GM23248 (cell line): ENCODE data around the gene DYNC1LI1. TPM values are rescaled to one million over a fixed set of nuclear protein-coding genes. Genes with fewer than 3 reads are reported as not detected.

Experiments
- DNase-seq: peaks from one replicate; pipeline ENCODE4 v3.0.0-alpha.2; 2015
- H2AFZ ChIP-seq: fragments of 200-600 bp; sonication (generic); 2 replicates; pipeline ENCODE4 v1.6.1; 2016; ENCODE audit warnings: antibody characterized with exemption
- H3F3A ChIP-seq: fragments of 200-600 bp; sonication (generic); 2 replicates; pipeline ENCODE4 v1.6.1; 2016; ENCODE audit warnings: mild to moderate bottlenecking, antibody characterized with exemption, mixed run types; ENCODE audit not compliant: insufficient read depth
- H3K27ac ChIP-seq: fragments of 200-600 bp; sonication (generic); 2 replicates; pipeline ENCODE4 v1.5.1; 2016; ENCODE audit warnings: mild to moderate bottlenecking
- H3K27me3 ChIP-seq: fragments of 200-600 bp; sonication (generic); replicated peaks from 2 replicates; pipeline ENCODE4 v1.6.1; 2016; ENCODE audit warnings: mild to moderate bottlenecking; ENCODE audit not compliant: insufficient read depth
- H3K36me3 ChIP-seq: fragments of 200-600 bp; sonication (generic); 2 replicates; pipeline ENCODE4 v1.6.1; 2016; ENCODE audit warnings: low read depth, mild to moderate bottlenecking
- H3K4me1 ChIP-seq: fragments of 200-600 bp; sonication (generic); 2 replicates; pipeline ENCODE4 v1.6.1; 2016; ENCODE audit warnings: mild to moderate bottlenecking; ENCODE audit not compliant: insufficient read depth
- H3K4me2 ChIP-seq: fragments of 200-600 bp; sonication (generic); one replicate; pipeline ENCODE4 v1.6.1; 2016; ENCODE audit warnings: mild to moderate bottlenecking; ENCODE audit not compliant: unreplicated experiment
- H3K4me3 ChIP-seq: fragments of 200-600 bp; sonication (generic); 2 replicates; pipeline ENCODE4 v1.5.1; 2016; ENCODE audit warnings: mild to moderate bottlenecking
- H3K79me2 ChIP-seq: fragments of 200-600 bp; sonication (generic); 2 replicates; pipeline ENCODE4 v1.6.1; 2016; ENCODE audit warnings: mild to moderate bottlenecking; ENCODE audit not compliant: insufficient read depth
- H3K9ac ChIP-seq: fragments of 200-600 bp; sonication (generic); 2 replicates; pipeline ENCODE4 v1.6.1; 2016; ENCODE audit warnings: mild to moderate bottlenecking
- H3K9me2 ChIP-seq: fragments of 200-600 bp; sonication (generic); 2 replicates; pipeline ENCODE4 v1.6.1; 2016; ENCODE audit warnings: mixed run types, mild to moderate bottlenecking, moderate library complexity; ENCODE audit not compliant: insufficient read depth
- H3K9me3 ChIP-seq: fragments of 200-600 bp; sonication (generic); one replicate; pipeline ENCODE4 v1.6.1; 2017; ENCODE audit warnings: low read depth
- H4K20me1 ChIP-seq: fragments of 200-600 bp; sonication (generic); 2 replicates; pipeline ENCODE4 v1.6.0; 2016; ENCODE audit not compliant: insufficient read depth
- EZH2 ChIP-seq: fragments of 200-600 bp; sonication (generic); IDR thresholded peaks from 2 replicates; pipeline ENCODE4 v1.6.1; 2018; ENCODE audit warnings: antibody characterized with exemption, mild to moderate bottlenecking; ENCODE audit not compliant: insufficient read depth, poor library complexity, severe bottlenecking
- EZH2phosphoT487 ChIP-seq: fragments of 200-600 bp; sonication (generic); IDR thresholded peaks from 2 replicates; pipeline ENCODE4 v1.6.1; 2018; ENCODE audit warnings: antibody characterized with exemption, moderate library complexity, mild to moderate bottlenecking, low read depth; ENCODE audit not compliant: insufficient read depth
- WGBS, 2 experiments: methylation state at CpG; one replicate each; pipeline ENCODE4 v1.1.6; 2015 to 2017; ENCODE audit warnings: low lambda C conversion rate in 2 of 2, low coverage in 1 of 2; ENCODE audit errors: missing lambda C conversion rate in 2 of 2; 5-methylcytosine and 5-hydroxymethylcytosine counted together
- in situ Hi-C: fragments of 300-500 bp; cut with MboI; formaldehyde crosslinking; loops from 2 replicates; pipeline ENCODE4 v1.15.0; 2020
- polyA plus RNA-seq: library from polyadenylated mRNA; unstranded; fragments of >200 nt; fragmentation: Nextera tagmentation; extraction: Ambion mirVana; gene quantifications from 2 replicates; pipeline ENCODE4 v1.2.1, GENCODE V29; 2016
- total RNA-seq: library from RNA; depleted of rRNA; stranded (reverse); fragments of >200 nt; shearing (Covaris generic); gene quantifications from 2 replicates; pipeline ENCODE4 v1.2.3, GENCODE V29; 2014; rRNA removed

DYNC1LI1 gene
- total RNA-seq (33.4 and 40.5 TPM in 2 replicates), polyA plus RNA-seq (35.0 and 36.7 TPM in 2 replicates)

DNA sequence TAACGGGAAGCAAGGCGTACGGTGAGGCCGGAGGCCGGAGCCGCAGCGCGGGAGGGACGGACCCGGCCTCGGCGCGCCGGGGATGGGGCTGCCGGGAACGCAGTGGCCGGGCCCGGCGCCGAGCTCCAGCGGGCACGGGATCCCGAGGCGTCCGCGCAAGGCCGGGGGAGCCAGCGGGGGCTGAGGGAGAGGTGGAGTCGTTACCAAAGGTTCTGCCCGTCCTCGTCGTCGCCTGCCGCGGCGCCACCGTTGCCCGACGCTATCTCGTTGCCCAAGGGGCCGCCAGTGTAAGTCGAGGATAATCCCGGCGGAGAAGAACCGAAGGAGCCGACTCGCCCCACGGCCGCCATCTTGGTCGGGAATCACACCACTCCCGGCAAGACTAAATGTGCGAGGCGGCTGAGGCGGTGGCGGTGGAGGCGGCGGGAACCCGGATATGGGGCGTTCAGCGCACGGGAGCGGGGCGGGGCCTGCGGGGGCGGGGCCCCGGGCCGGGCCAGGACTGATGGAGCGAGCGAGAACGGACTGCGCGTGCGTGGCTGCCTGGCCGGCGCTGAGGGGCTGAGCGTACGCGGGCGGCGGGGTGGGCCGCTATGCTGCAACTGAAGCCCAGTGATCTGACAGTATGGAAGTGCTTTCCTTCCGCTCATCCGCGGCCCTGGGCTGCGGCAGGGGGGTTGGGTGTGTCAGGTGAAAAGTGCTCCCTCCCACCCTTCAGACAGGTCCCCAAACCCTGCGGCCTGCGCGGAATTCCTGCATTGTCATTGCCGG is at the start of gene DYNC1LI1:
DYNC1LI1 (minus strand) TSS at position 438 of the 771 bp plus-strand sequence; CDS start at position 350, 88 bp downstream.
- no peak for TF ChIP-seq EZH2phosphoT487
- TF ChIP-seq EZH2 = no peak
- Histone ChIP-seq H3K79me2 (peaks cover 51% of the 10 kb centered on the region), H3K9me3 (no peaks in the 10 kb centered on the region)

DNA sequence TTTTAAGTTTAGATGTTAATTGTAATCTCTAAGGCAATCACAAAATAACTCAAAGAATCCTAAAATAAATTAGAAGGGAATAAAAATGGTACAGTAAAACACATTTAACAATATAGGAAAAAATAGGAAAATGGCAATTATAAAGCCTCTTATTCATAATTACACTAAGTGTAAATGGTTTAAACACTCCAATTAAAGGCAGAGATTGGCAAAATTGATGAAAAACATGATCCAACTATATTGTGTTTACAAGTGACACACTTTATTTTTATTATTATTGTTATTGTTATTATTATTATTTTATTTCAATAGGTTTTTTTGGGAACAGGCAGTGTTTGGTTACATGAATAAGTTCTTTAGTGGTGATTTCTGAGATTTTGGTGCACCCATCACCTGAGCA is 48.7 kb upstream of the DYNC1LI1 start:
- H3K9ac ChIP-seq = no peak overlapping the region
- H3K4me1 ChIP-seq = no peaks in the 10 kb centered on the region
- no peak for DNase-seq
- H3K9me3 ChIP-seq = no peaks in the 10 kb centered on the region
- H3K36me3 ChIP-seq = no peaks in the 10 kb centered on the region
- TF ChIP-seq EZH2phosphoT487 = no peak
- no peak for TF ChIP-seq EZH2
- no peaks in the 10 kb centered on the region for H3F3A ChIP-seq
- peaks cover 8% of the 10 kb centered on the region for H3K27me3 ChIP-seq
- H3K4me3 ChIP-seq = no peak overlapping the region
- no peak overlapping the region for H2AFZ ChIP-seq
- H3K4me2 ChIP-seq = no peak overlapping the region
- in situ Hi-C loops = no loop called here
- no peak overlapping the region for H3K27ac ChIP-seq
- no peaks in the 10 kb centered on the region for H3K9me2 ChIP-seq
- no peaks in the 10 kb centered on the region for H3K79me2 ChIP-seq
- no peaks in the 10 kb centered on the region for H4K20me1 ChIP-seq

More for the DNA sequence above, at the start of gene DYNC1LI1:
- H3K9ac ChIP-seq = peak within 1 kb of the TSS; percentile 95
- H3K27ac ChIP-seq = peak within 1 kb of the TSS; percentile 85
- DNase-seq = peak; percentile 95
- H3K9me2 ChIP-seq = no peaks in the 10 kb centered on the region
- peak within 1 kb of the TSS; percentile 99 for H3K4me2 ChIP-seq
- H4K20me1 ChIP-seq = no peaks in the 10 kb centered on the region; the same call in 1 of the 2 replicates
- WGBS, 2 experiments = 0 to 2% methylated on average over 56 to 59 of the region's 89 CpGs
- H3K36me3 ChIP-seq = no peaks in the 10 kb centered on the region
- in situ Hi-C loops = no loop called here
- peak within 1 kb of the TSS; percentile 86 for H3K4me3 ChIP-seq
- peaks cover 15% of the 10 kb centered on the region; the same call in 1 of the 2 replicates for H3F3A ChIP-seq
- peaks cover 21% of the 10 kb centered on the region for H3K4me1 ChIP-seq
- peak within 1 kb of the TSS; percentile 92 for H2AFZ ChIP-seq
- no peaks in the 10 kb centered on the region for H3K27me3 ChIP-seq

DNA sequence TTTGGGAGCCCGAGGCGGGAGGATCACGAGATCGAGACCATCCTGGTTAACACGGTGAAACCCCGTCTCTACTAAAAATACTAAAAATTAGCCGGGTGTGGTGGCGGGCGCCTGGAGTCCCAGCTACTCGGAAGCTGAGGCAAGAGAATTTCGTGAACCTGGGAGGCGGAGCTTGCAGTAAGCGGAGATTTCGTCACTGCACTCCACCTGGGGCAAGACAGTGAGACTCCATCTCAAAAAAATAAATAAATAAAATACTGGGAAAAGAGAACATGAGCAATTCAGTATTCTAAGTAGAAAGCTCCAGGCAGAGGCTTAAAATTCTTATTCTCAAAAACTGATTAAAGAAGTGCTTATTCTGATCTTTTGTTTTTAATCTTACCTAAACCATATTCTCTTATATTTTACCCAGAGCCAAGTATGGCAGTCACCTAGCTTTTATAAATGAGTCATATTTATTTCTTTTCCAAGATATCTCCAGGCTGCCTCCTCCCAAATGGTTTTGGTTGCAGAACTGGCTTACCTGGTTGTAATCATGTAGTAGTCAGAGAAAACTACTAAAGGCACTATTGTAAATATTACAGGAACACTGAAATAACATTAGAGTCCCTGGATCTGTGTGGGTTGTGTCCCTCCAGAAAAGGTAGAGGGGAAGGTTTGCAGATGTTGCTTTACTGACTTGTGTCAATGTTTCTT is 45.8 kb upstream of the DYNC1LI1 start:
- Histone ChIP-seq H3K9me3 (no peaks in the 10 kb centered on the region), H3K79me2 (no peaks in the 10 kb centered on the region), H2AFZ (no peak overlapping the region), H3K9me2 (no peaks in the 10 kb centered on the region), H3K4me2 (no peak overlapping the region), H3K27me3 (no peaks in the 10 kb centered on the region; the same call in 1 of the 2 replicates), H3K4me3 (no peak overlapping the region), H3K36me3 (no peaks in the 10 kb centered on the region), H3F3A (no peaks in the 10 kb centered on the region), H3K9ac (no peak overlapping the region), H3K4me1 (no peaks in the 10 kb centered on the region), H4K20me1 (no peaks in the 10 kb centered on the region), H3K27ac (no peak overlapping the region)
- in situ Hi-C loops = no loop called here
- no peak for DNase-seq
- 81 to 89% methylated on average over 14 of the region's 14 CpGs for WGBS, 2 experiments
- no peak for TF ChIP-seq EZH2
- TF ChIP-seq EZH2phosphoT487 = no peak

DNA sequence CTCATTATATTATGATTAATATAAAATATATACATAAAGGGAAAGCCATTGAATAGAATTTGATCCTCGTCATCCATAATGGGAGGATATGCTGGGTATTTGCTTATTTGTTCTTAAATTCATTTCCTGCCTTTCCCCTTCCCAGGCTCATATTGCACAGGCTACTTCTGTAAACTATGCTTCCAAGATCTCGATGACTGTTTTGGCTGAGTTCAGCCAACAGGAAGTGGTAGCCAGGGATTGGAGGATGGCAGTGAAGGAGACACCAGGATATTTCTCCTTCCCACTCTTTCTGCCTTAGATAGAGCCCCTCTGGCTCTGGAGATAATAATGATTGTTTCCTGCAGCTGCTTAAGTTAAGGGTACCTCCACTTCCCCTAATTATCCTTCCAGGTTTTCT is 44.3 kb upstream of the DYNC1LI1 start:
- Histone ChIP-seq H3K9ac (no peak overlapping the region), H3K4me1 (no peaks in the 10 kb centered on the region), H3K27me3 (no peaks in the 10 kb centered on the region; the same call in 1 of the 2 replicates), H3K36me3 (no peaks in the 10 kb centered on the region), H3F3A (no peaks in the 10 kb centered on the region), H4K20me1 (no peaks in the 10 kb centered on the region), H3K9me3 (no peaks in the 10 kb centered on the region), H3K4me2 (no peak overlapping the region), H3K79me2 (no peaks in the 10 kb centered on the region), H3K27ac (no peak overlapping the region), H2AFZ (0 out of 2 replicates have a peak overlapping the region, but pooled peaks have one; percentile 9), H3K9me2 (no peaks in the 10 kb centered on the region), H3K4me3 (no peak overlapping the region)
- peak; percentile 36 for DNase-seq
- WGBS, 2 experiments = 41 to 46% methylated on average over 2 of the region's 2 CpGs
- TF ChIP-seq EZH2 (no peak), EZH2phosphoT487 (no peak)
- in situ Hi-C loops = no loop called here
